ES-I3 (cell line): ENCODE measurements around the gene NAGA.

ENCODE experiments used
- H3K36me3 ChIP-seq: 2 replicates; pipeline ENCODE4 v1.6.1; 2013; ENCODE audit warnings: mild to moderate bottlenecking, low read length, control low read depth, moderate library complexity; ENCODE audit not compliant: insufficient read depth
- H3K4me1 ChIP-seq: 2 replicates; pipeline ENCODE4 v1.6.1; 2013; ENCODE audit warnings: mild to moderate bottlenecking, control low read depth, low read length; ENCODE audit not compliant: insufficient read depth
- H3K9ac ChIP-seq: 2 replicates; pipeline ENCODE4 v1.6.1; 2013; ENCODE audit warnings: low read depth, mild to moderate bottlenecking, low read length, moderate library complexity
- H3K9me3 ChIP-seq: 2 replicates; pipeline ENCODE4 v1.6.1; 2013; ENCODE audit warnings: mild to moderate bottlenecking, low read length, moderate library complexity; ENCODE audit not compliant: control insufficient read depth, insufficient read depth

NAGA gene

GRCh38 chr22:42035256-42035655, 35.4 kb downstream of the NAGA start:
- H3K4me1 ChIP-seq: no peaks in the 10 kb centered on the region
- H3K9ac ChIP-seq: no peak overlapping the region
- peaks cover 6% of the 10 kb centered on the region; the same call in 1 of the 2 replicates for H3K9me3 ChIP-seq
- no peaks in the 10 kb centered on the region for H3K36me3 ChIP-seq

- Histone ChIP-seq H3K9me3 (peaks cover 6% of the 10 kb centered on the region; the same call in 1 of the 2 replicates), H3K36me3 (no peaks in the 10 kb centered on the region), H3K9ac (no peak overlapping the region), H3K4me1 (no peaks in the 10 kb centered on the region)
Measured at GRCh38 chr22:42033263-42034181, 37.1 kb downstream of the NAGA start.

- Histone ChIP-seq H3K36me3 (no peaks in the 10 kb centered on the region), H3K9me3 (no peaks in the 10 kb centered on the region), H3K4me1 (no peaks in the 10 kb centered on the region)
Measured at GRCh38 chr22:42026705-42027104, 43.9 kb downstream of the NAGA start.

GRCh38 chr22:42025421-42025820, 45.2 kb downstream of the NAGA start:
- no peaks in the 10 kb centered on the region for H3K9me3 ChIP-seq
- no peak overlapping the region for H3K9ac ChIP-seq
- no peaks in the 10 kb centered on the region for H3K4me1 ChIP-seq
- H3K36me3 ChIP-seq: no peaks in the 10 kb centered on the region

More at GRCh38 chr22:42026705-42027104, 43.9 kb downstream of the NAGA start:
- H3K9ac ChIP-seq: no peak overlapping the region

- no peaks in the 10 kb centered on the region for H3K4me1 ChIP-seq
- no peak overlapping the region for H3K9ac ChIP-seq
- no peaks in the 10 kb centered on the region for H3K9me3 ChIP-seq
- H3K36me3 ChIP-seq: no peaks in the 10 kb centered on the region
Measured at GRCh38 chr22:42022162-42022847, 48.3 kb downstream of the NAGA start.

GRCh38 chr22:42021571-42021970, 49.0 kb downstream of the NAGA start:
- Histone ChIP-seq H3K4me1 (no peaks in the 10 kb centered on the region), H3K36me3 (no peaks in the 10 kb centered on the region), H3K9ac (no peak overlapping the region), H3K9me3 (no peaks in the 10 kb centered on the region)

- H3K36me3 ChIP-seq: no peaks in the 10 kb centered on the region
Measured at GRCh38 chr22:42018224-42018623, 52.4 kb downstream of the NAGA start.

GRCh38 chr22:42016111-42016510, 54.5 kb downstream of the NAGA start:
- no peak overlapping the region for H3K9ac ChIP-seq
- H3K4me1 ChIP-seq: no peaks in the 10 kb centered on the region

More at GRCh38 chr22:42018224-42018623, 52.4 kb downstream of the NAGA start:
- Histone ChIP-seq H3K9ac (no peak overlapping the region), H3K4me1 (no peaks in the 10 kb centered on the region), H3K9me3 (no peaks in the 10 kb centered on the region)

GRCh38 chr22:42013385-42013784, 57.2 kb downstream of the NAGA start:
- no peaks in the 10 kb centered on the region; the same call in 1 of the 2 replicates for H3K9me3 ChIP-seq
- no peak overlapping the region for H3K9ac ChIP-seq
- no peaks in the 10 kb centered on the region for H3K36me3 ChIP-seq
- no peaks in the 10 kb centered on the region for H3K4me1 ChIP-seq

More at GRCh38 chr22:42016111-42016510, 54.5 kb downstream of the NAGA start:
- Histone ChIP-seq H3K9me3 (no peaks in the 10 kb centered on the region; the same call in 1 of the 2 replicates), H3K36me3 (no peaks in the 10 kb centered on the region)

- Histone ChIP-seq H3K4me1 (no peaks in the 10 kb centered on the region), H3K9ac (no peak overlapping the region), H3K9me3 (no peaks in the 10 kb centered on the region; the same call in 1 of the 2 replicates), H3K36me3 (no peaks in the 10 kb centered on the region)
Measured at GRCh38 chr22:42010778-42011177, 59.8 kb downstream of the NAGA start.
